Activated gamma-delta T cell treated with Interleukin-2 at 50 U/mL for 16 hours (primary cell): Measurements from ENCODE around the gene TMEM43.
"Not testable (repeated sequence)": the region's sequence is repeated elsewhere in the genome, so short reads cannot be mapped to it uniquely, and the experiment has no call there.

Experiments used
- DNase-seq: peaks from one replicate; pipeline ENCODE4 v3.0.0-alpha.2; 2020

The TMEM43 gene, protein sequence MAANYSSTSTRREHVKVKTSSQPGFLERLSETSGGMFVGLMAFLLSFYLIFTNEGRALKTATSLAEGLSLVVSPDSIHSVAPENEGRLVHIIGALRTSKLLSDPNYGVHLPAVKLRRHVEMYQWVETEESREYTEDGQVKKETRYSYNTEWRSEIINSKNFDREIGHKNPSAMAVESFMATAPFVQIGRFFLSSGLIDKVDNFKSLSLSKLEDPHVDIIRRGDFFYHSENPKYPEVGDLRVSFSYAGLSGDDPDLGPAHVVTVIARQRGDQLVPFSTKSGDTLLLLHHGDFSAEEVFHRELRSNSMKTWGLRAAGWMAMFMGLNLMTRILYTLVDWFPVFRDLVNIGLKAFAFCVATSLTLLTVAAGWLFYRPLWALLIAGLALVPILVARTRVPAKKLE

DNA sequence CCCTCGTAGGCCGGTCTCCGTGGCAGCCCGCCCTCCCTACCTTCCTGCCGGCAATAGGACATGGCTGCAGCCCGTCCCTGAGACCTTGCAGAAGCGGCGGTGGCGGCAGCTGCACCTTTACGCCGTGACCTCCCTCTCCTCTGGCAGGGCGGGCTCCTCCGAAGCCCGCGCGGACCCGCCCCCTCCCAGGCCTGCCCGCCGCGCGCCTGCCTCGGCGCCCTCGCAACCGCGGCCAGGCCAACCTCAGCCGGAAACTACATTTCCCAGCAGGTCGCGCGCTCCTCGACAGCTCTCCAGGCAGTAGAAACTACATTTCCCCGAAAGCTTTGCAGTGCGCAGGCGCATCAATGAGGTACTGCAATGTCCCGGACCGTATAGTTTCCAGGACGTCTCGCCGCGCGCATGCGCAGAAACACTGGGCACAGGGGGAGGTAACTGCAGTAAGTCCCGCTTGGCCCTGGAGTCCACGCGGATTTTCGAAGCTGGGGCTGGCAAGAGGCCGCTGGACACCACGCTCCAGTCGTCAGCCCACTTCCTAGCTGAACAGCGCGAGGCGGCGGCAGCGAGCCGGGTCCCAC lies at the start of gene TMEM43, which contains the start of gene CHCHD4:
Gene TMEM43 (plus strand): TSS at position 438 of the 578 bp plus-strand sequence. CDS start 142 bp downstream, outside the sequence.
Gene CHCHD4 (minus strand): TSS at position 256 of the 578 bp plus-strand sequence. CDS start 194 bp downstream, at position 62.
- peak; percentile 98 for DNase-seq

DNA sequence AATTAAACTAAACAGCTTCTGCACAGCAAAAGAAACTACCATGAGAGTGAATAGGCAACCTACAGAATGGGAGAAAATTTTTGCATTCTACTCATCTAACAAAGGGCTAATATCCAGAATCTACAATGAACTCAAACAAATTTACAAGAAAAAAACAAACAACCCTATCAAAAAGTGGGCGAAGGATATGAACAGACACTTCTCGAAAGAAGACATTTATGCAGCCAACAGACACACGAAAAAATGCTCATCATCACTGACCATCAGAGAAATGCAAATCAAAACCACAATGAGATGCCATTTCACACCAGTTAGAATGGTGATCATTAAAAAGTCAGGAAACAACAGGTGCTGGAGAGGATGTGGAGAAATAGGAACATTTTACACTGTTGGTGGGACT lies 49.6 kb upstream of the TMEM43 start:
- DNase-seq = not testable (repeated sequence)

DNA sequence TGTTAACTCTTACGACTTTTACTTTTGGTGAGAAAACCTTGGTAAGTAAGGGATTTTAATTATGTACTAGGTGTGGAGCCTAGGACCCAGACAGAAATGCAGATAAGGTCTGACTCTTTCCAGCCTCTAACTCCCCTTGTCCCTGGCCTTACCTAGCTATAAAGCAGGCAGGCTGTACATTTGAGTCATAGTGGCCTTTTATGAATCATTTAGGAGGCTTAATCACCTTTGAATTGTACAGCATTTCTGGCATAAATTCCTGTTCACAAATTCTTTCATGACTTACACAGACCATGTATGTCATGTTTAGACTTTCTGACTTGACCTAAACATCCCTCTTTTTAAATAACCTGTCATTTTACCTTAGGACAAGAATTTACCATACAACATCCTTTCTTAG lies 47.5 kb upstream of the TMEM43 start:
- DNase-seq = no peak

DNA sequence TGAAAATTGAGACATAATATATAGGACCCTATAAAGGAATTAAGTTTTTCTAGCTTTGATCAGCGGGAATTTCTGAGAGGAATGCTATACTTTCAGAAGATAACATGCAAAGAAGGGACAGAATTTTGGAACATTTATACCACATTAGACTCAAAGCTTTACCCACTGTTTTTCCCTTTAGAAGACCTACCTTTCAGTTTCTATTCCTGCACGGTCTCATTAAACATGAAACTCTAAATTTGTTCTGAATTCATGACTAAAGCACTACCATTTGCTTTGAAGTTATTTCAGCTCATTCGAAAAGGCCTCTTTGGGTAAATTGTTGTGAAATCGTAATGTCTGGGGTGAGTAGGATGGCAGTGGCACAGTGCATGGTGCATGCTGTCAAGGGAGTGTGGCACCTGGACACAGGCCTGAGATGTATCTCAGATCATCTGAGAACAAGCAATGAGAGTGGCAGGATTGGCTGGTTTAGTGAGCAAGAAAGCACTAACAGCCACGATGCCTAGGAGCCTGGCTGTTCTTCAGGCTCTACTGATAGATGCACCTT lies 42.7 kb upstream of the TMEM43 start:
- DNase-seq = no peak

DNA sequence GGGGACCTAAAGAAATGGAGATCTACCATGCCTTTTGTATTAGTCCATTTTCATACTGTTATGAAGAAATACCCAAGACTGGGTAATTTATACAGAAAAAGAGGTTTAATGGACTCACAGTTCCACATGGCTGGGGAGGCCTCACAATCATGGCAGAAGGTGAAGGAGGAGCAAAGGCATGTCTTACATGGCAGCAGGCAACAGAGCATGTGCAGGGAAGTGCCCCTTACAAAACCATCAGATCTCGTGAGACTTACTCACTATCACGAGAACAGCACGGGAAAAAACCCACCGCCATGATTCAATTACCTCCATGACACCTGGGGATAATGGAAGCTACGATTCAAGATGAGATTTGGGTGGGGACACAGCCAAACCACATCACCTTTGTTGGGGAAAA lies 37.4 kb upstream of the TMEM43 start:
- not testable (repeated sequence) for DNase-seq

DNA sequence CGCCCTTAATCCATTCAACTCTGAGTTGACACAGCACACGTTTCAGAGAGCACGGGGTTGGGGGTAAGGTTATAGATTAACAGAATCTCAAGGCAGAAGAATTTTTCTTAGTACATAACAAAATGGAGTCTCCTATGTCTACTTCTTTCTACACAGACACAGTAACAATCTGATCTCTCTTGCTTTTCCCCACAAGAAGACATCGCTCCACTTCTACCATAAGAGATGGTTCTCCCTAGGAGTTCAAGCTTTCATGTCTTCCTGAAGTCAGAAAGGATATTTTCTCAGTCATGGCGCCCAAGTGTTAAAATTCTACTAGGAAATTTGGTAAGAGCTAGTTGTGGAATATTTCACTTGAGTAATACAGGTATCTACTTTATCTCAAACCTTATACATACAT lies 32.9 kb upstream of the TMEM43 start:
- not testable (repeated sequence) for DNase-seq

DNA sequence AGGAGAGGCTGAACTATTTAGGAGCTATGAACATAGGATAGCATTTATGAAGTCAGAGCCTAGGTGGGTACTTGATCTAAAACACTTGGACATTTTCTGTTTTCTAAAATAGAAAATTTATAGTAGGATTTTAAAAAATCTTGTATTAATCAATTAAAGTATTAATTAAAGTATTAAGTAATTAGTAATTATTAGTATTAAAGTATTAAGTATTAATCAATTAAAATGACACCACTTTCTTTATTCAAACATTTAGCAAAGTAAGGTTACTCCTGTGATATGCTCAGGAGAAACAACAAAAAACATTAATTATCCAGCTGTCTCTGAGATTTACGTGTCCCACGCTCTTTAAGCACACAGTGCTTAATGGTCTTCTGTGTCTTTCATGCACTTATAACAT lies 32.4 kb upstream of the TMEM43 start:
- DNase-seq = no peak

DNA sequence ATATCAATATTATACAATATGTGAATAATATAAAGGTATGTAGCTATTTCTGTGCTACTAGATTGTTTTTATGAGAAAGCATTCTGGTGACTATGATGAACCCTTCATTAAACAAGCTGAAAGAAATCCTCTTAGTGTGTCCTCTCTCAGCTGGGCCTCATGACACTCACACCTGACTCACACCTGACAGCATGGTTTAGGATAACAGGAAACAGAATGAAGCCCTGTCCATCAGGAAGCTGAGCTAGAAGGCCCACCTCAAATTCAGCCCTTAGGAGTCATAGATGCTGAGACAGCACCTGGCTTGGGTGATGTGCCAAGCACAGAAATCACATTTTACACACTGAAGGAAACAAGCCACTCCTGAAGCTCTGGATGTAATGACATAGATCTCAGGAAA lies 31.0 kb upstream of the TMEM43 start:
- DNase-seq = no peak

DNA sequence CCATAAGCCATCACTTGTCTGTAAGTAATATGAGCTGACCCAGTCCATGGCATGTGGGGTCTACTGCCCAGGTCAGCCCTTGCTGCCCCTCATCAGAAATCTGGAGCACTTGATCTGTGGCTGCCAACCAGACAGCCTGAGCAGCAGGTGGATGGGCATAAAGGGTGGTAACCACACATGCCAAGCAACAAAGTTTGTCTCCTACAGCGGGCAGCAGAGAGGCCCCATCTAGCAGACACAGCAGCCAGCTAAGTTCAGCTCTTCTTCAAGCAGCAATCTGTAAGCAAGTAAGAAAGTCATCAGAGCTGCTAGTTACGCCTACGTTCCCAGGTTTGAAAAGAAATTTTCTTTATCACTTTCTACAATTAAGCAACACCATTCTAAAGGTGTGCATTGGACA lies 28.1 kb upstream of the TMEM43 start:
- DNase-seq = no peak

DNA sequence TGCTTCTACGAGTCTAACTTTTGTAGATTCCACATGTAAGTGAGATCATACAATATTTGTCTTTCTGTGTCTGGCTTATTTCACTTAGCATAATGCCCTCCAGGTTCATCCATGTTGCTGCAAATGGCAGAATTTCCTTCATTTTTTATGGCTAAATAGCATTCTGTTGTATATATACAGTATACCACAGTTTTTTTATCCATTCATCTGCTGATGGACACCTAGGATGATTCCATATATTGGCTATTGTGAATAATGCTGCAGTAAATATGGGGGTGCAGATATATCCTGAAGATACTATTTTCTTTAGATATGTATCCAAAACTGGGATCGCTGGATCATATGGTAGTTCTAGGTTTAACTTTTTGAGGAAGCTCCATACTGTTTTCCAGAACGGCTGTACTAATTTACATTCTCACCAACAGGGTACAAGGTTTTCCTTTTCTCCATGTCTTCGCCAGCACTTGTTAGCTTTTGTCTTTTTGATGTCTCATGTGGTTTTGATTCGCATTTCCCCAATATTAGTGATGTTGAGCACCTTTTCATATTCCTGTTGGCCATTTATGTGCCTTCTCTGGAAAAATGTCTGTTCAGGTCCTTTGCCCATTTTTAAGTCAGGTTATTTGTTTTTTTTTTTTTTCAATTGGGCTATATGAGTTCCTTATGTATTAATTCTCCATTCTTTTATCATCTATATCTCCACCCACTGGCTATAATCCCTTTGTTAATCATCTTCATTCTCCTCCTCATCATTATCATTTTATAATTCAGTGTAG lies 27.0 kb upstream of the TMEM43 start:
- no peak for DNase-seq

DNA sequence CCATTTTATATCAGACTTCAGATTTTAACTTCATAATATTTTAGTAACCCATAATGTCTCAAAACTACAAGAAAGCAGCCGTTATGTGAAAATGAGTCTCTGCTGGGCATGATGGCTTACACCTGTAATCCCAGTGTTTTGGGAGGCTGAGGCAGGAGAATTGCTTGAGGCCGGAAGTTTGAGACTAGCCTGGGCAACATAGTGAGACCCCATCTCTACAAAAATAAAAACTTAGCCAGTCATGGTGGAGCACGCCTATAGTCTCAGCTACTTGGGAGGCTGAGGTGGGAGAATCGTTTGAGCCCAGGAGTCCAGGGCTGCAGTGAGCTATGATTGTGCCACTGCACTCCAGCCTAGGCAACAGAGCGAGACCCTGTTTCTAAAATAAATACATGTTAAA lies 15.0 kb upstream of the TMEM43 start:
- not testable (repeated sequence) for DNase-seq

DNA sequence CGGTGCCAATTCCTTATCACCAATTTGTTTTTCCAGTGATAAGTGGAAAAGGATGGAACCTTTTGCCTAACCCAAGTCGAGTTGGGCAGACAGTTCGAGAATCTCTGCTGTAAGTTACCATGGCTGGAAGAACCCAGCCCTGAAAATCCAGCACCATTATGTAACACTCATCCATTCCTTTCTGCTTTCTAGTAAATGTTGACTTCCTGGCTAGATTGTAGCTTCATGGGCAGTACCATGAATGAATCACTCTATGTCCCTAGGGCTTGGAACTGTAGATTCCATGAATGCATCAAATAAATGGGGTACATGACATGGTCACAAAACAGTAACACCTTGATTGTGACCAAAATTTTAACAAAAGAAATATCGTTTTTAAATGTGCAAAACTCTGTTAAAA lies 14.2 kb upstream of the TMEM43 start:
- DNase-seq = no peak

DNA sequence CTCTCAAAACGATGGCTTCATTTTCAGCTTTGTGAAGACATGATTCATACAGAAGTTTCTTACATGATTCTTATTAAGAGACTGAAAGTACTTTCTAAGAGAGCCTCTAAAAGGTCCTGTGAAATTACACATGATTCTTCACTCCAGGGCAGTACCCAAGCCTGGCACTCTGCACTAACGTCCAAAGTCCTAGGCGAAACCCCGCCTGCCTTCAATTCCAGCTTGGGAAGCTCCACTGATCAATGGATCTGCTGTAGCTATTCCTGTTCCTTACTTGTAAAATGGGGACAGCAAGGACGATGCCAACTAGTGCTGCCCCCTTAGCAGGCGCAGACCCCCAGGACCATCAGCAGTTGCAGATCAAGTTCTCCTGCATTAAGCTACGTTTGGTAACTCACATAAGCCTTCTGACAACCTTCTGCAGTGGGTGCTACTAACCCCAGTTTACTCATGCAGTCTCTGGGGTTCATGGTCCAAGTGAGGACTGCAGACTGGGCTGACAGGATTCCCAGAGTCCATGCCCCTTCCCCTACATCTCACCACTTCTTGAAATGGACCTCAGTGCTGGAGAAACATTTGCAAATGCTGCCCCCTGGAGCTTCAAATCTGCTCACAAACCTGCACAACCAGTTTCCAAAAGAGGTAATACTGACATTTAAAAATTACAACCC lies 10.8 kb upstream of the TMEM43 start:
- DNase-seq = no peak

DNA sequence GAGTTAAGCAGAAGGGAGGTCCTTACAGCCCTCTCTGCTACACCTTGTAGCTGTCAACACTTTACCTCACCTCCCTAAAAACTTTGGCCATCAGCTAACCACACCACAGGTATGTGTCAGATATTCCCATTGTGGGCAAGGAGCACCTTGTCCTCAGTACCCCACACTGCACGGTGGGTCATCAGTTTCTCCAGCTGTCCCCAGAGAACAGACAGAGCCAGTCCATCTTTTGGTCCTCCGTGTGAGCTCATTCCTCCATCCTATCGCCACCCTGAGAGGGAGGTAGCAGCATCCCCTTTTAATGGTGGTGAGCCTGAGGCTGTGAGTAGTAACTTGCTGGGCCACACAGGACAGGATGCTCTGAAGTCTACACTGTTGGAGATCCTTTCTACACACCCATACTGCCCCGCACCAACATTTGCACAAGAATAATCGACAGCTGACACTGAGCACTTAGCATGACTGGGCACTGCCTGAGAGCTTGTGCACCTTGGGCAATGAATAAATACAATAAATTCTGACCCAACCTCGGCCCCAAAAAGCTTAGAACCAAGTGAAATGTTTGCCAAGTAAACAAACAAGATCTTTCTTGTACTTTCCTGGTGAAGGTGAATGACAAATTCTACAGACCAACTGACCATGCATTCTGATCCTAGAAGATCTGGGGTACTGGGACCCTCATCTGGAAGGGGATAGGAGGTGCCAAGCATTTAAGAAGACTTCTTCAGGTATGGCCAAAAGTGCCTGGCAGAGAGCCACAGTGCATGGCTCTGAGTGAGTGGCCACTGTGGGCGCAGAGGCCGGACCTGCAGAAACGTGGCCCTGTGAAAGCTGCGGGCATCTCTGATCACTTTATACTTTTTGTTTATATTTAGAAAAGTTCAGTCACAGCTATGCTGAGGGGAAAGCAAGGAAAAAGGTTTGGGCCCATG lies 7.1 kb upstream of the TMEM43 start:
- DNase-seq = no peak

DNA sequence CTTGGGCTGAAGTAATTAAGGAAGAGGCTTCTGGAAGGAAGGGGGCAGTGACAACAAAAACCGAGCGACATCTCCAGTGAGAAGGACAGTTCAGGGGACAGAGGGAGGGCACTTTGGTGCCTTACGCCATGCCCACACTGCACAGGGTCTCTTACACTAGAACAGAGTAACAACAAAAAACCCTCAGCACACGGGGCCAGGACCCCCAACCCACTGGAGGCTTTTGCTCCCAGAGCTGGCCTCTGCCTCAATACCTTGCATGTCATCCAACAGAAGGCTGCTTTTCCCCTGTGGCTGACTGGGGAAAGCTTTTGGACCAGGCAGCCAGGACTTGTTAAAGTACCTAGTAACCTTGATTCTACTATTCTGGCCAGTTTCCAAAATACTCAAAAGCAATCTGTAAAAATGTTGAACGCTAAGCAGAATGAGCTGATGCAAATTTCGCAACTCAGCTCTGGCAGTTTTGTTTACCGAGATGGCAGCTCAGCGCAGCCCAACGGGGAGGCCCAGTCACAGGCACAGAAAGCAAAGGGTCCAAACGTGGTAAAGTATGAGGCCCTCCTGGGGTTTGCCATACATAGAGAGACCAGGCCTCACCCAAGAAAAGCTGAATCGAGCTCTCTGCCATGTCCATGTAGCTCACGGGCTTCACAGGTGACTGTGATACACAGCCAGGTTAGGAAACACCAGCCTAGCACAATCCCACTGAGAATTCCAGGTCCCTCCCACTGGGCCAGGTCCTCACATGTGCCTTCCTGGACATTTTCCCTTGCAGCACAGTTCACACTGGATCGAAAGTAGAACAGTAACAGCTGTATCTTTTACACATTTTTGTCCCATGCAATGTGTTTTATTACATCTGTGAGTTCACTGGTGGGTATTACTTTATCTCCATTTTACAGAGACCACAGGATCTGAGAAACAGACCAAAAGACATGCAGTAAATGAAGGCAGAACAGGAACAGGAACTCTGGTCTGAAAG lies 6.2 kb upstream of the TMEM43 start:
- DNase-seq = no peak

DNA sequence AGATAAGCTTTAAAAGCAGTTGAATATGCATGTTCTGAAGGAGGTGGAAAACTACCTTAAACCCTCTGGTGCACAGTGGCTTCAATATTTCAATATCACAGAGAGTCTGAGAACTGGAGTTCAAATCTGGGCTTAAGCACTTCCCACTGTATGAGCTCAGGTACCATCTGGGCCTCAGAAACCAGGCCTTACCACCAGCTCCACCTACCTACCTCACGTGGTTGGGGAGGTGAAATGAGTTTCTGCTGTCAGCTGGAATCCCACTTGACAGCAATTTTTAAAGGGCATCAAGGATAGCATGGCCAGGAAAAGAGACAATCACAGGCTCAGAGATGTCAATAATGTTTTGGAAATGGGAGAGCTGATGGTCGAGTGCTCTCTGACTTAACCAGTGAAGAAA lies 5.2 kb upstream of the TMEM43 start:
- DNase-seq = no peak

DNA sequence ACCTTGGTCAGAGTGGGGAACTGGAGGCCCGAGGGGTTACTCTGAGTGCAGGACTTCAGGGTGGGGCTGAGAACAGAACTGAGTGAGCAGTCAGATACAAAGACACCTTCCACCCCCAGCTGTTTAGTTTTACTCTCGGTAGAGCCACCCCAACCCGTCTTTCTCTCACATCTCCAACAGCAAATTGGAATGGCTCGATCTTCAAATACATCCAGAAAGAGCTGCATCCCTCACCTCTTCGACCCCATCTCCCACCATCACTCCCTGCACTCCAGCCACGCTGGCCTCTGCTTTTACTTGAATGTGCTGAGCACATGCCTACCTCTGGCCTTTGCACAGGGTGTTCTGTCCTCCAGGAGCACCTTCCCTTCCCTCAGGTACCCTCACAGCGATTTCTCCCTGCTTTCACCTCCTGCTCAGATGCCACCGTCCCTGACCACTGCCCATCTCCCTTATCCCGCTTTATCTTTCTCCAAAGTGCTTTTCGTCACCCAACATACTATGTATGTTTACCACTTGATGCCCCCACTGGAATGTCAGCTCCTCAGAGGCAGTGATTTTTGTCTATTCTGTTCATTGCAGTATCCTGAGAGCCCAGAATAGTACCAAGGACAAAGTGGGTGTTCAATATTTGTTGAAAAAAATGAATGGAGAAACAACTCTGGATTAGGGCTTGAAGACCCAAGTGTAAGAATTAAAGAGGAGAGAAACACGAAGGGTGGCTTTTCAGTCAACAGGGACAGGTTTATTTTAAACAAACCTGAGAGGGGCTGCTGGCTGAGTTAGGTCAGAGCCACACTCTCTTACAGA lies 4.5 kb upstream of the TMEM43 start:
- no peak for DNase-seq

DNA sequence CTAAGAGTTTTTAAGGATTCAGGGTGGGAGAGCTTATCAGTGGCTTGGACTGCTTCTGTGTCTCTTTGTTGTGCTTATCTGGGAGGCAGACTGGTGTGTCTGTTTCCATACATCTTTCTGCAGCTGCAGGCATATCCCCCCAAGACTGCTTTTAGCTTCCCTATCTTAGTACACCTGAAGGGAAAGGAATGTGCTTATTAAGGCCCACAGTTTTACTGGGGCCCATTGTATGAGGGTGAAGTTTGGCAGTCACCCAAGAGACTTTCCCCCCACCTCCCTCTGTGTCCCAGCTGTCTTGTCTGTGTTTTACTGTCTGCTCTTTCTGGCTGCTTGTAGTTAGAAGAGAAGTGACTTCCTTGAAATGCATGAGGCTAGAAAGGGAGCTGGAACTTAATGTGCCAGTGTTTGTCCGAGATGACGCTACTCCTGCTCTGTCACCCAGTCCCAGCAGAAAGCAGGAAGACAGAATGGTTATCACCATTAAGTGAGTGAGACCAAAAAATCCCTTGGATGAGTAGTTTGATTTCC lies 3.9 kb upstream of the TMEM43 start:
- not testable (repeated sequence) for DNase-seq

DNA sequence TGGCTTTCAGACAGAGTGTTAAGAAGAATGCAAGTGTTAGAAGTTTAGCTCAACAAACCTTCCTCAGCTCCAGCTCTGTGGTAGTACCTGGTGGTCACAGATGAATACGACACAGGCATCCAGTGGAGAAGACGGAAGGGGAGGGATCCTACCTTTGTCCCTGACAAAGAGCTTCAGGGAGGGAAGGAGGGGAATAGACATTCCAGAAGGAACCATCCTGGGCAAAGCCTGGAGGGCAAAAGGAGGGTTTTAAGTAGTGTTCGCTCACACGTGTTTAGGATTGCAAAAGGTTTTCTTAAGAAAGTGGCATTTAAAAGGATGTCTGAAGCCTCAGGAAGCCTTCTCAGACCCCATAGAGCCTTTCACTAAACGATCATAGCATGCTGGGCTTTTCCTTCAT lies 3.0 kb upstream of the TMEM43 start:
- no peak for DNase-seq
